Measurements from ENCODE around the gene TMTC3.

TMTC3 gene

DNA sequence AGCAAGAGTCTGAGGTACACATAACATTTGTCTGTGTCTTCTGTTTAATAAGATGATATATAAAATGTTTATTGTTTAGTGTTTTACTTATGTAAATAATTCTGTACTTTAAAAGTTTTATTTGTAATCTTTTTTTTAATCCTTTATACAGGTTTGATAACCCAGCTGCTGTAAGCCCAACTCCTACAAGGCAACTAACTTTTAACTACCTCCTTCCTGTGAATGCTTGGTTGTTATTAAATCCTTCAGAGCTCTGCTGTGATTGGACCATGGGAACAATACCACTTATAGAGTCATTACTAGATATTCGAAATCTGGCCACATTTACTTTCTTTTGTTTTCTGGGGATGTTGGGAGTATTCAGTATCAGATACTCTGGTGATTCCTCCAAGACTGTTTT lies 24.1 kb downstream of the TMTC3 start:
- no peak overlapping the region for H3K4me2 ChIP-seq
- H3K36me3 ChIP-seq, result peaks cover 27% of the 10 kb centered on the region
- no peak overlapping the region for H3K4me3 ChIP-seq
- H3K27me3 ChIP-seq, result no peaks in the 10 kb centered on the region
- no peaks in the 10 kb centered on the region for H3K9me3 ChIP-seq
- no peak overlapping the region for H3K9ac ChIP-seq
- TF ChIP-seq Cebpa-rat (IDR thresholded peaks at IDR 0.05), result no peak
- H3K4me1 ChIP-seq, result no peaks in the 10 kb centered on the region
- no peaks in the 10 kb centered on the region for H4K20me1 ChIP-seq
- H3K27ac ChIP-seq, result no peak overlapping the region

DNA sequence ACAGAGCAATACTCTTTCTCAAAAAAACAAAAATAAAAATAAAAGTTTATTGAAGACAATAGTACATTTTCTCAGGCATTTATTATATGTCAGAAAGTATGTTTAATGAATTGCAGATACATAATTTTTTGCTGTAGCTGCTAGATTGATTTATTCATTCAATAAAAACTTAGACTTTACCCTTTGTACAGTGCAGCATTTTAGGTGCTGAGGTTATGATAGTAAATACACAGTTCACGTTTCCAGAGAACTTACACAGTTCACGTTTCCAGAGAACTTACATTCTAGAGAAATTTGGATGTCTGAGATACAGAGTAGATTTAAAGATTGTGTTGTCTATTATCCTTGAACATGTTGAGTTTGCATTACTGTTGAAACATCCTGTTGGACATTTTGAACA lies 25.3 kb downstream of the TMTC3 start:
- Histone ChIP-seq H3K4me3 (no peak overlapping the region), H3K9me3 (no peaks in the 10 kb centered on the region), H3K4me1 (no peaks in the 10 kb centered on the region), H3K27ac (no peak overlapping the region), H3K27me3 (no peaks in the 10 kb centered on the region), H4K20me1 (no peaks in the 10 kb centered on the region), H3K4me2 (no peak overlapping the region), H3K36me3 (peaks cover 27% of the 10 kb centered on the region), H3K9ac (no peak overlapping the region)
- TF ChIP-seq Cebpa-rat (IDR thresholded peaks at IDR 0.05), result no peak

DNA sequence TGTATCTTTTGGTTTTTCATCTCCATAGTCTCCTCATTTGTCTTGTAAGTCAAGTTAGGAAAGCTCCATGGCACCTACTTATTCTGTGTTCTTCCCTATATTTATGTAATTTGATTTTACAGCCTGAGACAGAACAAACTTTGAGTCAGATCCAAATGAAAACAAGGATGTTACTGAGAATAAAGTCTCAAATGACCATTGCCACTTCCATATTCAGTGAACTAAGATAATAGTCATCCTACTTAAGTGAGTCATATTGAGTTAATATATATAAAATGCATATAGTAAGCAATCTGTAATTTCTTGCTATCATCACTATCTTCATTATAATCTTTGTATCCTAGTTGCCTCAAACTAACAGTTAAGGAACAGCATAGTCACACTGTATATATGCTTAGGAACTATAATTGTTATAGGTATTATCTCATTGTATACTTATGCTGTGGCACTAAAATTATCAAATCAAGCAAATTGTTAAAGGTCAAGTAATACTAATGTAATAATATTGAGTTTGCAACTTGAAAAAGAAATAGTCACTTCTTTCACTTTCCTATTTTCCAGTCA lies 30.8 kb downstream of the TMTC3 start:
- TF ChIP-seq Cebpa-rat (IDR thresholded peaks at IDR 0.05), result no peak
- Histone ChIP-seq H3K36me3 (peaks cover 29% of the 10 kb centered on the region), H3K9me3 (no peaks in the 10 kb centered on the region), H3K4me3 (no peak overlapping the region), H4K20me1 (no peaks in the 10 kb centered on the region), H3K9ac (no peak overlapping the region), H3K27me3 (no peaks in the 10 kb centered on the region), H3K4me1 (no peaks in the 10 kb centered on the region), H3K27ac (no peak overlapping the region), H3K4me2 (no peak overlapping the region)

DNA sequence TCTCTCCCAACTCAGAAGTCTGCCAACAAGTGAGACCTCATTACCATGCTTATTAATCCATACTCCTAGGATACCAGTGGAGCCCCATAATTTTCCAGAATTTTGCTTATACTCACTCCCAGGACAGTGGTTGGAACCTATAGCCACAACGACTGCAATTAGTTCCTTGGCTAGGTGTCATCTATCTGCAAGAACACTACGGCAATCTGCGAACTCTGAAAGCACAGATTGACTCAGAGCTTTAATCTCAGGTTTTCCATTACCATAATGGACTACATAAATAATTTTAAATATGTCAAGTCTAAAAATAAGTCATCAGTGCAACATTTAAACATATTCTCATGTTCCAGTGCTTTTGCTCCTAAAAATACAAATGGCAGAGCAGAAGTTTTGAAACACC lies 33.4 kb downstream of the TMTC3 start:
- no peaks in the 10 kb centered on the region for H3K9me3 ChIP-seq
- H4K20me1 ChIP-seq, result no peaks in the 10 kb centered on the region
- no peak overlapping the region for H3K27ac ChIP-seq
- no peak overlapping the region for H3K4me3 ChIP-seq
- H3K4me2 ChIP-seq, result no peak overlapping the region
- no peaks in the 10 kb centered on the region for H3K27me3 ChIP-seq
- no peak overlapping the region for H3K9ac ChIP-seq
- no peaks in the 10 kb centered on the region for H3K4me1 ChIP-seq
- no peak for TF ChIP-seq Cebpa-rat (IDR thresholded peaks at IDR 0.05)
- peaks cover 36% of the 10 kb centered on the region for H3K36me3 ChIP-seq

DNA sequence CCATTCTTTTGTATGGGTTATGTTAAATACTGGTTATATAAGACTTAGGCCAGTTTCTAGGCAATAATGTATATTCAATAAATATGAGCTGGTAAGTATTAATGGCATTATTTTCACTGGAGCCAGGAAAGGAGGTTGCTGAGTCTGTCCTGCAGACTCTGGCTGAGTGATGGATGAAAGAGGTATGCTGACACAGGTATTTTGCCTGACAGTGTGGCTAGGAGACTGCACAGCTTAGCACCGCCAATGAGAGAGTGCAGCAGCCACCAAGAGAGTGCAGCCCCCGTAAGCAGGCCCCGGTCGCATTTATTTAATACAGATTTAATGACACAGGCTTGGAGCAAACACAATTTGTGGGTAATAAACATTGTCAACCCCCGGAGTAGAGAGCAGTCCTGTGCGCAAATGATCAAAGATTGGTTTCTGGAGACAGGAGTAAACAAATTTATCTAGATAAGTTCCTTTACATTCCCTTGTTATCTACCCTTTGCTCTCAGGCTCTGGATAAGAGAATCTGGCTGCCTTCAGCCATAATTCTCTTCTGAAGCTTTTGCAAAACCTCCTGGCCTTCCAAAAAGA lies 37.4 kb downstream of the TMTC3 start:
- Histone ChIP-seq H3K9ac (no peak overlapping the region), H3K4me1 (no peaks in the 10 kb centered on the region), H3K9me3 (no peaks in the 10 kb centered on the region), H3K4me2 (no peak overlapping the region), H4K20me1 (no peaks in the 10 kb centered on the region), H3K27ac (no peak overlapping the region), H3K27me3 (no peaks in the 10 kb centered on the region), H3K36me3 (peaks cover 57% of the 10 kb centered on the region), H3K4me3 (no peak overlapping the region)
- TF ChIP-seq Cebpa-rat (IDR thresholded peaks at IDR 0.05), result no peak

DNA sequence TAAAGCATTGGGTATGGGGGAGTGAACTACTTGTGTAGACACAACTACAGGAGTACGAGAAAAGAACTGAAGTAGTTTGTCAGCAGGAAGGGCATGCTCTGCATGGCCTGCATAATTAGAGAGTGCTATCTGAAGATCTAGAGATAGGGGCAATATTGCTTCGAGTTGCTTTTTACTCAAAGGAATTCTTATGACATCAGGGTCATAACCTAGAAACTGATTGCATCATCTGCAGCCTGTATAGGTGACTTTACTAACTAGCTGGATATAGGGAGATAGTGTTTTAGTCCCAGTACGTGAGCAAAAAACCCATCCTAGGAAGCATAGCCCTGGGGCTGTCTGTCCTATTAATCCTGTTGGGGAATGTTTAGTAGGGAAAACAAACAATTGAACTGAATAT lies 39.8 kb downstream of the TMTC3 start:
- no peak for TF ChIP-seq Cebpa-rat (IDR thresholded peaks at IDR 0.05)
- H3K27me3 ChIP-seq, result no peaks in the 10 kb centered on the region
- no peak overlapping the region for H3K4me2 ChIP-seq
- H3K27ac ChIP-seq, result no peak overlapping the region
- peaks cover 42% of the 10 kb centered on the region for H3K36me3 ChIP-seq
- H3K4me3 ChIP-seq, result no peak overlapping the region
- no peaks in the 10 kb centered on the region for H4K20me1 ChIP-seq
- H3K4me1 ChIP-seq, result no peaks in the 10 kb centered on the region
- no peak overlapping the region for H3K9ac ChIP-seq
- H3K9me3 ChIP-seq, result no peaks in the 10 kb centered on the region

DNA sequence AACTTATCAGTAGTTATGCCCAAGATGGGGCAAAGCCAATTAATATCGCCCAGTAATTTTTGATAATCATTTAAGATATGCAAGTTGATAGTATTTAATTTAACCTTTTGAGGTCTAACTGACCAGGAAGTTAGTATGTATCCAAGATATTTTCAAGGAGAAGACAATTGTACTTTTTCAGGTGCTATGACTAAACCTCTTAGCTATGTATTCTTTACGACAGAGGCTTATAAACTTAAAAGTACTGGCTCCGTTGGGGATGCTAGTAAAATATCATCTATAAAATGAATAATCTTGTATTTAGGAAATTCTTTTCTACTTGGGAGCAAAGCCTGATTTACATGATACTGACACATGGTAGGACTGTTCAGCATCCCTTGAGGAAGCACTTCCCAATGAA lies 40.3 kb downstream of the TMTC3 start:
- Histone ChIP-seq H3K9me3 (no peaks in the 10 kb centered on the region), H3K27me3 (no peaks in the 10 kb centered on the region), H3K9ac (no peak overlapping the region), H3K4me3 (no peak overlapping the region), H4K20me1 (no peaks in the 10 kb centered on the region), H3K27ac (no peak overlapping the region), H3K36me3 (peaks cover 42% of the 10 kb centered on the region), H3K4me2 (no peak overlapping the region), H3K4me1 (no peaks in the 10 kb centered on the region)
- no peak for TF ChIP-seq Cebpa-rat (IDR thresholded peaks at IDR 0.05)

DNA sequence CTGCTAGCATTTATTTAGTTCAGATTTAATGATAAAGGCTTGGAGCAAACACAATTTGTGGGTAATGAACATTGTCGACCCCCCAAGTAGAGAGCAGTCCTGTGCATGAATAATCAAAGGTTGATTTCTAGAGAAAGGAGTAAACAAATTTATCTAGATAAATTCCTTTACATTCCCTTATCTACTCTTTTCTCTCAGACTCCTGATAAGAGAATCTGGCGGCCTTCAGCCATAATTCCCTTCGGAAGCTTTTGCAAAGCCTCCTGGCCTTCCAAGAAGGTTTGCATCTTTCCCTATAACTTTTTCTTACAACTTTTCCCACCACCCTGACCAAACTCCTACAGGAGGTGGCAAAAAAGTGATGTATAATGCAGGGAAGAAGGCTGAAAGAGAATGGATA lies 42.1 kb downstream of the TMTC3 start:
- peaks cover 40% of the 10 kb centered on the region for H3K36me3 ChIP-seq

DNA sequence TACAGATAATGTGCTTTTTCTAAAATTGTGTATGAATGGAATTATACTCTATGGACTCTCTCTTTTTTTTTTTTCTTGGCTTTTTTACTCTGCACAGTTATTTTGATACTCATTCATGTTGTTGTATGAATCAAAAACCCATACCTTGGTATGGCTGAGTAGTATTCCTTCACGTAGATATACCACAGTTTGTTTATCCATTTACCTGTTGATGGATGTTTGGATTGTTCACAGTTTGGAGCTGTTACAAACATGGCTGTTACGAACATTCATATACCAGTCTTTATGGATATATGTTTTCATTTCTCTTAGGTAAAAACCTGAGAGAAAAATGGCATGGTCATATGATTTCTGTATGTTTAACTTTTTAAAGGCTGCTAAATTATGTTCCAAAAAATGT lies 43.2 kb downstream of the TMTC3 start:
- no peak overlapping the region for H3K27ac ChIP-seq
- TF ChIP-seq Cebpa-rat (IDR thresholded peaks at IDR 0.05), result no peak
- no peak overlapping the region for H3K4me3 ChIP-seq

More for the DNA sequence above, 42.1 kb downstream of the TMTC3 start:
- Histone ChIP-seq H4K20me1 (no peaks in the 10 kb centered on the region), H3K4me2 (no peak overlapping the region), H3K4me1 (no peaks in the 10 kb centered on the region), H3K27ac (no peak overlapping the region), H3K9ac (no peak overlapping the region), H3K4me3 (no peak overlapping the region), H3K9me3 (no peaks in the 10 kb centered on the region), H3K27me3 (no peaks in the 10 kb centered on the region)
- no peak for TF ChIP-seq Cebpa-rat (IDR thresholded peaks at IDR 0.05)

DNA sequence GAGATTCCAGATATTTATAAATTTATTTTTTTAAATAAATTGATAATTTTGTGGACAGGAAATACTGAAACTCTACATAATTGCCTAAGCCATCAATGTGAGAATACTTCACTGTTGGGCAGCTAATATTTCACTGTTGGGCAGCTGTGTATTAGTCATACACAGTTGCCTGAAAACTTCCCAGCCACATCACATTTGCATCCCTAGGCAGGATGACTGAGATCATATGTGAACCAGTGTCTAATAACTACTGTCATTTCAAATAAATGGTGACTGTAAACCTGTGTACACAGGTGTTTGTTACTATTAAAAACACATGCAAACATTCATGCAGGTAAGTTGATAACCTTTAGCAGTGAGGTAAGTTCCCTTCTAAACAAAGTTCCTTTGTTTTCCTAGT lies 43.9 kb downstream of the TMTC3 start:
- no peaks in the 10 kb centered on the region for H4K20me1 ChIP-seq
- no peak overlapping the region for H3K4me2 ChIP-seq
- TF ChIP-seq Cebpa-rat (IDR thresholded peaks at IDR 0.05), result no peak
- H3K27me3 ChIP-seq, result no peaks in the 10 kb centered on the region
- no peaks in the 10 kb centered on the region for H3K9me3 ChIP-seq
- no peak overlapping the region for H3K27ac ChIP-seq
- no peaks in the 10 kb centered on the region for H3K4me1 ChIP-seq
- H3K36me3 ChIP-seq, result peaks cover 23% of the 10 kb centered on the region
- H3K4me3 ChIP-seq, result no peak overlapping the region
- H3K9ac ChIP-seq, result no peak overlapping the region

More for the DNA sequence above, 43.2 kb downstream of the TMTC3 start:
- no peak overlapping the region for H3K9ac ChIP-seq
- no peaks in the 10 kb centered on the region for H3K4me1 ChIP-seq
- no peaks in the 10 kb centered on the region for H3K9me3 ChIP-seq
- no peak overlapping the region for H3K4me2 ChIP-seq
- H3K27me3 ChIP-seq, result no peaks in the 10 kb centered on the region
- H3K36me3 ChIP-seq, result peaks cover 30% of the 10 kb centered on the region
- H4K20me1 ChIP-seq, result no peaks in the 10 kb centered on the region

DNA sequence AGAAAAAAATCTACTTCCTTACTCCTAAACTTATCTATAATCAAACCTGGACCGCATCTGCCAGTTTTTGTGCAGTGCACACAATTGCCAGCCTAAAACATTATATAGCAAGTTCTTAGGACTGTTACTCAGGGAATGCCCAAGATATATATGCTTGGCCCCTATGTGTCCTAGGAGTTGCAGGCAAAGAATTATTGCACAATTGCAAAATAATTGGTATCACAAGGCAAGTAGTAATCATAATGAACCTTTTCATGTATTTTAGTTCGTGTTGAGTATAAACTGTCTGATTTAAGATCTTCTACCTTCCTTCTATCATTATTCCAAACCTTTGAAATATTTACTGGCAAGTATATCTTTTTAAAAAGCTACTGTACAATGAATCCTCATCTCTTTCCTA lies 45.5 kb downstream of the TMTC3 start:
- H3K27ac ChIP-seq, result no peak overlapping the region

More for the DNA sequence above, 45.5 kb downstream of the TMTC3 start:
- Histone ChIP-seq H3K4me2 (no peak overlapping the region), H3K9me3 (no peaks in the 10 kb centered on the region), H3K4me1 (no peaks in the 10 kb centered on the region), H3K9ac (no peak overlapping the region), H3K27me3 (no peaks in the 10 kb centered on the region), H3K36me3 (peaks cover 17% of the 10 kb centered on the region), H4K20me1 (no peaks in the 10 kb centered on the region), H3K4me3 (no peak overlapping the region)
- no peak for TF ChIP-seq Cebpa-rat (IDR thresholded peaks at IDR 0.05)

Measured in BLaER1 (cell line).